GM19372 (cell line): ENCODE measurements around the gene HSD11B1L.
"Not testable (repeated sequence)": the region's sequence is repeated elsewhere in the genome, so short reads cannot be mapped to it uniquely, and the experiment has no call there.

ENCODE experiments used
- ATAC-seq: cut with Tn5 transposase; IDR thresholded peaks from one replicate; pipeline ENCODE4 v1.9.1; 2021; ENCODE audit warnings: mild to moderate bottlenecking, low read depth, moderate library complexity; ENCODE audit not compliant: unreplicated experiment

The HSD11B1L gene

GRCh38 chr19:5697890-5698634, 17.2 kb downstream of the HSD11B1L start:
- no peak for ATAC-seq

GRCh38 chr19:5698635-5699422, 18.0 kb downstream of the HSD11B1L start:
- ATAC-seq: no peak

- no peak for ATAC-seq
Observed at GRCh38 chr19:5700455-5701092, 19.7 kb downstream of the HSD11B1L start.

DNA sequence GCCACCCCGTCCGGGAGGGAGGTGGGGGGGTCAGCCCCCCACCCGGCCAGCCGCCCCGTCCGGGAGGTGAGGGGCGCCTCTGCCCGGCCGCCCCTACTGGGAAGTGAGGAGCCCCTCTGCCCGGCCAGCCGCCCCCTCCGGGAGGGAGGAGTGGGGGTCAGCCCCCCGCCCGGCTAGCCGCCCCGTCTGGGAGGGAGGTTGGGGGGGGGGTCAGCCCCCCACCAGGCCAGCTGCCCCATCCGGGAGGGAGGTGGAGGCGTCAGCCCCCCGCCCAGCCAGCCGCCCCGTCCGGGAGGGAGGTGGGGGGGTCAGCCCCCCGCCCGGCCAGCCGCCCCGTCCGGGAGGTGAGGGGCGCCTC, 21.2 kb downstream of the HSD11B1L start:
- not testable (repeated sequence) for ATAC-seq

DNA sequence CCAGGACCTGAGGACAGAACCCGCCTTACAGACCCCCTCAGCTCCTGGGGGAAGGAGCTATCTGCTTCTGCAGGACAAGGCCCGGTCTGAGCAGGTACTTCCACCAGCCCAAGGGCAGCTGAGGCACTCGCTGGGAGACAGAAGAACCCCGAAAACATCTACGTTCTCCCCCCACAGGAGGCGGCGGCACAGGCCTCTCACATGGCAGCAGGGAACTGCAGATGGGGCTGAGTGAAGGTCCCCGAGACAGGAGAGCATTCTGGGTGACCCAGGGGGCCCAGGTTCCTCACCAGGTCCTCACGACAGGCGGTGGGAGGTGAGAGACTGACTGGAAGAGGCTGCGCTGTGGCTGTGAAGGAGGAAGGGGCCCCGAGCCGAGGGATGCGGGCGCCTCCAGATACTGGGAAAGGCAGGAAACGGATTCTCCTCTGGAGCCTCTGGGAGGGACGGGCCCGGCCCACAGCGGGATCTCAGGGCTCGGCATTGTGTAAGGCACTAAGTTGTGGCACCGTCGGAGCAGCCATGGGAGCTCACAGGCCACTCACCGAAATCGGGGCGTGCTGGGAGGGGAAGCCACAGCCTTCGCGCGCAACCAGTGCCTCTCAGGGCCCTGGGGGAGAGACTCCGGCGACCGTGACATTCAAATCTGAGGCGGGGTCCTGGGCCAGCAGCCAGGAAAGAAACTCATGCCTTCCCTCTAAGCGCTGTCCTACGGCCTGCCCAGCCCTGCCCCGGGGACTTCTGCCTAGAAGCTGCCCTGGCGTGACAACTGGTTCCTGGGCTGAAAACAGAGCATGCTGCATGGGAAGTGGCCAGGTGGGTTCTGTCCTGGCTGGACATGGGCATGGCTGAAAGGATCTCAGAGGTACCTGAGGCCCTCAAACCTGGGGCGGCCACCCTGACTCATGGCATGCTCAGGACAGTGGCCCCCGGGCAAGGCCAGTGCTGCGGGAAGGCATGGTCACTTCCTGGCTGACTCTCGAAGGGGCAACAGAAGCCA, 23.3 kb downstream of the HSD11B1L start:
- no peak for ATAC-seq

DNA sequence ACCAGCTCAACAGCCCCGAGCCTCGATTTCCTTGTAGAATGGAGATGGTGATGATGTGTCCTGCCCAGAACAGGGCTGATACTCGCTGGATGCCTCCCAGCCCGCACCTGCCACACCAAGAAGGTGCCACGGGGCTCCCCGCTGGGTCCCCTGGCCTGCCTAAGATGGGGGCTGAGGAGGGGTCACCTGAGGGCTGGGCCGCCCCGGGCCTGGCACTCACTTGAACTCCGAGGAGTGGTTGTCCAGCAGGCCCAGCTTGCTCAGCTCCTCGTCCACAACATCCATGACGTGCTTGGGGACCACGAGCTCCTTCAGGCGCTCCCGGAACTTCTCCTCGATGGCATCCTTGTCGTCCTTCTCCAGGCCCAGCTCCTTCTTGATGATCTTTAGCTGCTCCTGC, 24.7 kb downstream of the HSD11B1L start:
- no peak for ATAC-seq

GRCh38 chr19:5706876-5707573, 26.2 kb downstream of the HSD11B1L start:
- no peak for ATAC-seq

DNA sequence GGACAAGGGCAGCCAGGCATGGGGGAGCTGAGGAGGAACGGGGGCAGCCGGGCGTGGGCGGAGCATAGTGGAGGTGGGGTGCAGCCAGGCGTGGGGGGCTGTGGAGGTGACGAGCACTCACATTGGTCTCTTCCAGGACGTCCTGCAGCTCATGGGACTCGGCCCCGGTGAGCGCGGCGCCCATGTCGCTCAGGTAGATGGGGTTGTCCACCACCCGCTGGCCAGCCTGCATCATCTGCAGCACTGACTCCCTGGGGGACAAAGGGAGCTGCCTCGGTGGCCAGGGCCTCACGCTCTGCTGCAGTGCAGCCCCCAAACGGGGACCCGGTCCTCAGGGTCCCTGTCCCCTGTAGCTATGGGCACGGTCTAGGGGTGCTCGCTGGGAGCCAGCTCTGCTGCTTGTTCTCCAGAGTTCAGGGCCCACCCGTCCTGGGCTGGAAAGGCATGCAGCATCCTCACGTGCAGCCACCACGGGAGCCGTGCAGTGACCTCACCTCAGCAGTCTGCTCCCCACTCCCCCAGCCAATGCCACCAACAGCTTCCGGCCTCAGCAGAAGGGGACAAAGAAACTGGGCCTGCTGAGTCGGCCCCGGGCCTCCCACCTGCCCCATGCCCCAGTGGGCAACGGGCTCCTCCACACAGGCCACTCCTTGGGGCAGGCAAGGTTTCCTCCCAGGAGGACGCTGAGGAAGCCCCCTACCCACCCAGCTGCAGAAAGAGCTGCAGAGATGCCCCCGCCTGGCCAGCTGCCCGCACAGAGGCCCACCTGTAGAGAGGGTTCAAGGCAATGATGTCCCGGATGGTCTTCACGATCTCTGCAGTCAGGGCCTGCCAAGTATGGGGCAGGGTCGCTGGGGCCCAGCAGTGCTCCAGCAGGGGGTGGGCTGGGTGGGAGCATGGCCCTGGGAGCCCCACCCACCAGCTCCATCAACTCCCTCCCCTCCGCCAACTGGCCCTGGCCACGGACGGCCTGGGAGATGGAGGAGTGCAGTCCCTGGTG, 27.0 kb downstream of the HSD11B1L start:
- ATAC-seq: no peak

- no peak for ATAC-seq
Observed at GRCh38 chr19:5711025-5711424, 30.2 kb downstream of the HSD11B1L start.

DNA sequence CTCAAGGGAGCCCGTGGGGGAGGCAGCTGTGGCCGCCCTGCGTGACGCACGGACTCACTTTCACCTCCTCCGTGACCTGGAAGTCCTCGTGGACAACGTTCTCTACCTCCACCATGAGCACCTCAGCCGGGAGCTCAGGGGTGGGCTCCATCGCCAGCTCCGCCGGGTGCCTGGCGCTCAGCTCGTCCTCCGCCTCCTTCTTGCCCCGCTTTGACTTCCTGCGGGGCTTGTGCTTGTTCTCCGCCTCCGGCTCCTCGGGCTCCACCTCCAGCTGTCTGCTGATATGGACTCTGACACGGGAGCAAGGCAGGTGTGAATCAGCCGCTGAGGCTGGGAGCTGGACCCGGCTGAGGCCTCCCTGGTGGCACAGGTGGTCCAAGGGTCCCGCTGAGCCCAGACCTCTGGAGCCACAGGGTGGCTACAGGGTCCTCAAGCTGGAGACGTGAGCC, 30.9 kb downstream of the HSD11B1L start:
- no peak for ATAC-seq

- no peak for ATAC-seq
Observed at GRCh38 chr19:5713228-5713627, 32.4 kb downstream of the HSD11B1L start.

DNA sequence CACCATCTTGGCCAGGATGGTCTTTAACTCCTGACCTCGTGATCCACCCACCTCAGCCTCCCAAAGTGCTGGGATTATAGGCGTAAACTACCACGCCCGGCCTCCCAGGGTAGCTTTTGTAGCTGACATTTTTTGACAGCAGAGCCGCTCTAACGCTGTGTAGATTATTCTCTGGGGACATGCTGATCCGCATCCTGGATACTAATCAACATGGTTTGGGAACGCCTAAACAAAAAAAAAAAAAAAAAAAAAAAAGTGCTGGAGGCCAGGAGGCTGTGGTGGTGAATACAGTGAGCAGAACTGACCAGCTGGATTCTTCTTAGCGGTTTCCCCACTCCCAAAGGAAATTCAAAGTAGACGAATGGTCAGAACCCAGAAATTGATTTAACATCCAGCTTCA, 34.0 kb downstream of the HSD11B1L start:
- ATAC-seq: no peak

DNA sequence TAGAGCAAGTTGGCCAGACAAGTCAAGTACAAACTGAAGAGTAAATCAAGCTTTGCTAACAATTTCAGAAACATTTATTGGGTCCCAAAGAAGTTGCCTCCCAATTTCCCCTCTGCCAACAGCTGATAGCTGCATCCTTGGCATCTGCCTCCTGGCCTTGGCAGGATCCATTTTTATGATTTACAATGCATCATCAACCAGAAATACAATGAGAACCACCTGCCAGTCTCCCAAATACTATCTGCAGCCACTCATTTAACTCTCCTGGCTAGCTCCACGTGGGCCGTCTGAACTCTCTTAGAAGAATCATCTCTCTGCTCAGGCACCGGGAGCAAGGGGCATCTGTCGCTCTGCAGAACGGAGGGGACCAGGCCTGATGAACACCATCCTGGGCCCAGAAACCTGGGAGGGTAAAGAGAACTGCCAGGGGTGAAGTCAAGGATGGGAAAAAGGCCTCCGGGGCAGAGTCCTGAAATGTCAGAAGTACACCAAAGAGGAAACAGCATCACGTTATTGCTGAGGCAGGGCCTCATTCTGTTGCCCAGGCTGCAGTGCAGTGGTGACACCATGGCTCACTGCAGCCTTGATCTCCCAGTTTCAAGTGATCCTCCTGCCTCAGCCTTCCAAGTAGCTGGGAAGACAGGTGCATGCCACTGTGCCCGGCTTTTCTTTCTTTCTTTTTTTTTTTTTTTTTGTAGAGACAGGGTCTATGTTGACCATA, 36.5 kb downstream of the HSD11B1L start:
- ATAC-seq: no peak

GRCh38 chr19:5718037-5718578, 37.3 kb downstream of the HSD11B1L start:
- ATAC-seq: no peak

DNA sequence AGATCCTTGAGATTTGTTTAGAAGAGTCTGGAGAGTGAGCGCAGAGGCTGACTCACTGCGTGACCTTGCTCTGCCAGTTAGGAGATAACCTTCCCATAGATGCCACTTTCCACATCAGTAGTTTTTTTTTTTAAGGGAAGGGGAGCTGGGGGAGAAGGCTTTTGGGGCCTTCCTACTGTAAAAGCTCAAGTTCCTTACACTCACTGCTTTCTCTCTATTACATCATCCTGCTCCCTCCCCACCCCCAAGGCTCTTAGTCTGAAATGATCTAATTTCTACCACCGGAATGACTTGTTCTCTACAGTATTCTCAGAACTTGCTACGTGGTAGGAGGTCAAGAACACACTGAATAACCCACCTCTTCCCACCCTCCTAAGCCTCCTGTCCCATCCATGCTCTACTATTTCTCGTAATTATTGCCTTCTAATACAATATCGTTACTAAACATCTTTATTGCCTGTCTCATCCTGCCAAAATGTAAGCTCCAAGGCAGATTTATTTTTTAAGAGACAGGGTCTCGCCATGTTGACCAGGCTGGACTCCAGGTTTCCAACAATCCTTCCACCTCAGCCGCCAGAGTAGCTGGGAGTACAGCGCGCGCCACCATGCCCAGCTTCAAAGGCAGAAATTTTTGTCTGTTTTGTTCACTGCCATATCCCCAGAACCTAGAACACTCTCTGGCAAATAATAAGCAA, 37.9 kb downstream of the HSD11B1L start:
- no peak for ATAC-seq

DNA sequence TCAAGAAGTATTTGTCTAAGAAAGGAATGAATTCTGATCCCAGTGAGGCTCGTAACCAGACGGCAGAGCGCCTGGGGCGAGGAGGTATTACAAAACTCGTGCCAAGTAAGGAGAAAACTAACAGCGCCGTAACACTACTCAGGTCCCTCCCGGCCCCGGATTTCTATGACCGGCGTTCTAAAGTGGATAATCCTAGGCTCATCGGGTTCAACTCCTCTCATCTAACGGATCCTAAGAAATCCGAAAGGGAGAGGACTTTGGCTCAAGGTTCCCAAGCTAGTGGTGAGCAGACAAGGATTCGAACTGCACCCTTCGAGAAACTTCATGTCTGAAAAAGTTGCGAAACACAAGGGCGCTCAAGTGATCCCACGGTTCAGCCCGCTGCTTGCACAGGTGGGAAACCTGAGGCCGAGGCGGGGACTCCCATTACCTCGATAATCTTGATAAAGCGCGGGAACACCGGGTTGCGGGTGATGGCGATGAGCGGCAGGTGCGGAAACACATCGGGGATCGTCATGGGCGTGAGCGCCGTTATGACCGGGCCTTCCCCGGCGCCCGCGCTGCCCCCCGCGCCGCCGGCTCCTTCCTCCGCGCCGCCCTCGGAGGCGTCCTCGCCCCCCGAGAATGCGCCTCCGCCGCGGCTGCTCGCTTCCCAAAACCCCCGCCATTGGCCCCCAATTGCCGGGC, 38.6 kb downstream of the HSD11B1L start:
- ATAC-seq: peak; percentile 2
